SU-DHL-6 (cell line): ENCODE results near the gene MSANTD1.

Source experiments
- CTCF ChIP-seq: fragments of 200-600 bp; sonication (generic); IDR thresholded peaks from one replicate; pipeline ENCODE4 v1.5.1; 2017; ENCODE audit warnings: antibody characterized with exemption, mild to moderate bottlenecking, low read length, moderate library complexity; ENCODE audit not compliant: insufficient read depth, poor library complexity, severe bottlenecking
- EZH2phosphoT487 ChIP-seq: fragments of 200-600 bp; sonication (generic), shearing (Covaris generic); conservative IDR thresholded peaks from 2 replicates; pipeline ENCODE4 v1.6.1; 2018; ENCODE audit warnings: mild to moderate bottlenecking, antibody characterized with exemption, low read length, moderate library complexity, mixed read lengths

- TF ChIP-seq CTCF: no peak
- no peak for TF ChIP-seq EZH2phosphoT487
Observed at GRCh38 chr4:3296651-3297050, 47.7 kb downstream of the MSANTD1 start.
